Endothelial cell of hepatic sinusoid (primary cell): ENCODE results near the gene MAP3K8.

Experiments used
- in situ Hi-C: cut with HindIII; loops from 2 replicates; pipeline ENCODE4 v1.10.0; 2017; ENCODE audit warnings: low sequenced_read_pairs

MAP3K8 gene

DNA sequence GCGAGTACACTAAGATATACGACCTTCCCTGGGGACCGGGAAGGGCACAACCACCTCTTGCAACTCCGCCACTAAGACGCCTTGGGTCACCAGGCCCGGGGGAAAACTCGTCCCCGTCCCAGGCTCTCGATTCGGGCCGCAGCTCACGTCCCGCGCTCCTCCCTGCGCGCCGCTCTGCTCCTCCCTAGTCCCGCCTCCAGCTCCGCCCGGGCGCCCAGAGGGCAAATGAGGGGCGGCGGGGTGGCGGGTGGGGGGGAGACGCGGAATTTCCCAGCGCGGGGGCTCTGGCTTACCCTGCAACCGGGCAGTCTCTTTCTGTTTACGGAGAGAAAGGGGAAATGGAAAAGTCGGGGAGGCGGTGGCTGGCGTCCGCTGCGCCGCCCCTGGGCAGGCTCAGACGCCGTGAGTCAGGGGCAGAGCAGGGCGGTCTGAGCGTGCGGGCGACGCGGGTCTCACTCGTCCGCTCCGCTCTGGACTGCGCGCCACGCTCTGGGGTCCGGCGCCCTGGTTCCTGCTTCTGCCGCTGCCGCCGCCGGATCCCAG lies at the start of gene MAP3K8:
Gene MAP3K8, plus strand, starts transcription at position 455 of the 543 bp plus-strand sequence. CDS start 4,755 bp downstream, outside the sequence.
- in situ Hi-C loops: no loop called here

DNA sequence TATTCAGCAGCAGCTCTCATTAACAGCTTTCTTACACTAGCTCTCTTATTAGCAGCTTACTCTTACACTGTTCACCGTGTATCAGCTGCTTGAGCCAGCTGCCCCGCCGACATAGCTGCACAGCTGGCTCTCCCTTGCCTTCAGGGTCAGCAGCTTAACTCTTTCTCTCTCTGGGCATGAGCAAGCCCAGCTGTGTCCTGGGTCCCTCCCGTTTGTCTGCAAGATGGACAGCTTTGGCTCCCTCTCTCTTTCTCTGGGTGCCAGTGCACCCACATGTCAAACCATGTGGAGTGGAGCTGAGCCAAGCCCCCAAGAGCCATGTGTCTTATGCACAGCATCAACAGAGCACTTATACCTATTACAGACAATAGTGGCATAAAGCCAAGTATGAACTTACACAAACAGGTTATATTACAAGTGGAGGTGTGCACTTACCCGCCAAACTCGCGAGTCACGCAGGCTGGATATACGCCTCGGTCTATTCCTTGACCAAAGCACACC lies 49.2 kb upstream of the MAP3K8 start:
- in situ Hi-C loops: loop anchor here (5.0 kb wide), 1 partner anchor 198 kb away; no protein-coding TSS in a partner anchor

DNA sequence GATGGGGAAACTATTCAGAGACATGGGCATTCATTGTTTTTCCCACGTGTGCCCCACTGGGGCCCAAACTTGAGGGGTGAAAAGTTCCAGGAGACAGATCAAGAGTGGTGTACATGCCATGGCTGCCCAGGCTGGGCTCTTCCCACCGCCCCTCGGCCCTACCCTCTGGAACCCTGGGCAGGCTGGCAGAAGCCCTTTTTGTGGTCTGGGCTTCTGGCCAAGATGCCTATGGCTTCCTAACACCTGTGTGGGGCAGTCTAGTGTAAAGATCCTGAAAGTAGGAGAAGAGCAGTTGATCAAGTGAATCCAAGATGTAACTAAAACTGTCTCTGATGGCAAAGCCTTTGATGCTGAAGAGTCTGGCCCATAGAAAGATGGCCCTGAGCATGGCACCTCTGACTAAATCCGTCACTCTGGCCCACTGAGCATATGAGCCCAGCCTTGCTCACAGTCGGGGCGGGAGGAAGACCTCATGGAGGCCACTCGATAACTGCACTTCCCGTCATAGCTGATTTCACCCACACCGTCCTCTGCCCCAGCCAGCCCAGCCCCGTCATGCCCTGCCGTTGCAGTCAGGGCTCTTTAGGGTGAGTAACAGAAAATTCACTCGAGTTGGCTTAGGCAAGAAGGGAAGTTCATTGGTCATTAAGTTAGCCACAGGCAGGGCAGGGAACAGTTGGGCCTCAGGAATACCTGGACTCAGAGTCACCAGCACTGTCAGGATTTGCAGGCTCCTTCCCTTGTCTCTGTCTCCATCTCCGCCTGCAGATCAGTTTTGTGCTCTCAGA lies 47.0 kb upstream of the MAP3K8 start:
- in situ Hi-C loops: loop anchor here (5.0 kb wide), 1 partner anchor 195 kb away; no protein-coding TSS in a partner anchor

DNA sequence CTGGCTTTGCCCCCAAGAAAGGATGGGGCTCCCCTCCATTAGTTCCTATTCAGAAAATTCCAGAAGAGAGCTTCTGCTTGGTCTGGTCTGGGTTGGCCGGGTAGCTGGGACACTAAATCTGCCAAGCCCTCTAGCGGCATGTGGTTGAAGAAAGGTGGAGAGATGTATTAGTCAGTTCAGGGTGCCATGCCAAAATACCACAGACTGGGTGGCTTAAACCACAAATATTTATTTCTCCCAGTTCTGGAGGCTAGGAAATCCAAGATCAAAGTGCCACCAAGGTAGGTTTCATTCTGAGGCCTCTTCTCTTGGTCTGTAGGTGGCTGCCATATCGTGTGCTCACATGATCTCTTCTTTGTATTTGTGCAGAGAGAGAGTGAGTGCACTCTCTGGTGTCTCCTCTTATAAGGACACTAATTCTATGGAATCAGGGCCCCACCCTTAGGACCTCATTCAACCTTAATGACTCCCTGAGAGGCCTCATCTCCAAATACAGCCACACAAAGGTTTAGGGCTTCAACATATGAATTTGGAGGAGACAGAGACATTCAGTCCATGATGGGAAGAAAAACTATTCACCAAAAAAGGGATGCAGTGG lies 46.2 kb upstream of the MAP3K8 start:
- in situ Hi-C loops: loop anchor here (5.0 kb wide), 1 partner anchor 195 kb away; no protein-coding TSS in a partner anchor

DNA sequence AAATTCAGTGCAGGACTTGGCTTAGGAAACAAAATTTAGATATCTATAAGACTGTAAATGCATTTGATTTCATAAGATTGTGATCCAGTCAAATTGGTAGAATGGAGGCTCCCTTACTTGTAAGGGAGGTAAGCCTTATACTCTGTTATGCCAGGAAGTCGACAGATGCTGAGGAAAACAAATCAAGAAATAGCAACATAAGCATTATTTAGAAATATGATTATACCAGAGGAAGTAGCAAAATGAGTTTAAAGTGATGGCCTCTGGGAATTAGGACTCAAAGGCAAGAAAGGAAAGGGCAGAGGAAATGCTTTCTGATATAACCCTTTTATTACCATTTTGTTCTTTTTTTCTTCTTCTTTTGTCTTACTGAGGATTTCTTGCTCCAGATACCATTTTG lies 44.4 kb upstream of the MAP3K8 start:
- in situ Hi-C loops: loop anchor here (5.0 kb wide), 1 partner anchor 193 kb away; no protein-coding TSS in a partner anchor

DNA sequence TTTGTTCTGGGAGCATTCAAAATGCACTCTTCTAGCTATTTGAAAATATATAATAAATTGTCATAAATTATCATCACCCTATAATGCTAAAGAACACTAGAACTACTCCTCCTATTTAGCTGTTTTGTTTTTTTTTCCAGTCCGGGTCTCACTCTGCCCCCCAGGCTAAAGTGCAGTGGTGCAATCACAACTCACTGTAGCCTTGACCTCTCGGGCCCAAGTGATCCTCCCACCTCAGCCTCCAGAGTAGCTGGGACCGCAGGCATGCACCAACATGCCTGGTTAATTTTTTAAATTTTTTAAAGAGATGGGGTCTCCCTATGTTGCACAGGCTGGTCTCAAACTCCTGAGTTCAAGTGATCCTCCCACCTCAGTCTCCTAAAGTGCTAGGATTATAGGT lies 43.8 kb upstream of the MAP3K8 start:
- in situ Hi-C loops: no loop called here

DNA sequence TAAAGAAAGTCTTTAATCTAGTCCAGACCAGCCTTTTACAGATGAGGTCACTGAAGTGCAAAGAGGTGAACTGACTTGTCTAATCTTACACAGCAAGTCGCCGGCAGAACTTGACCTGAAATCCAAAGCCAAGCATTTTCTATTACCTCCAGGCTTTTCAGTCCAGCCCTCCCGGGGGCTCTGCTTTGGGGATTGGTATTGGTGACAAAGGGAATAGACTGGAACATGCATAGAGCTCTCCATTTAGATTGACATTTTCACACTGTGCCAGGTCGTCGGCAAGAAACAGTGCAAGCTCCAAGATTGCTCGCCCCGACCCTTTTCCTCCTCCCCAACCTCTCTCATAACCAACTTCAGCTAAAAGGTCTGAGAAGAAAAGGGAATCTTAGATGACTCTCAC lies 42.7 kb upstream of the MAP3K8 start:
- in situ Hi-C loops: no loop called here

DNA sequence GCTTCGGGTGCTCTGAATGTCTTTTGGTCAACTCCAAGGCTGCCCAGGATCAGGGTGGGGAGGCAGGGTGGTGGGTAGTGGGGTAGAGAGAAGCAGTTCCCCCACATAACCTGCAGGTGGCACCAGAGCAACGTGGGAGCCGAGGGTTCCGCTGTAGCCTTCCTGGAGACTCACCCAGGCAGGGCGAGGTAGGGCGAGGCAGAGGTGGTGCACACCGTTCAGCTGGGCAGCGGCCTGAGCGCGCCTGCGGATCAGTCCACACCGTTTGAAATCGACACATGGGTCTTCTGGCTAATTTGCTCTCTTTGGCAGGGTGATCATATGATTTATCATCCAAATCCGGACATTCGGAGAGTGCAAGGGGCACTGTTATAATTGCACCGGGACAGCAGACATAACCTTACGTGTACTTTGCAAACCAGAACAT lies 41.4 kb upstream of the MAP3K8 start:
- in situ Hi-C loops: no loop called here

DNA sequence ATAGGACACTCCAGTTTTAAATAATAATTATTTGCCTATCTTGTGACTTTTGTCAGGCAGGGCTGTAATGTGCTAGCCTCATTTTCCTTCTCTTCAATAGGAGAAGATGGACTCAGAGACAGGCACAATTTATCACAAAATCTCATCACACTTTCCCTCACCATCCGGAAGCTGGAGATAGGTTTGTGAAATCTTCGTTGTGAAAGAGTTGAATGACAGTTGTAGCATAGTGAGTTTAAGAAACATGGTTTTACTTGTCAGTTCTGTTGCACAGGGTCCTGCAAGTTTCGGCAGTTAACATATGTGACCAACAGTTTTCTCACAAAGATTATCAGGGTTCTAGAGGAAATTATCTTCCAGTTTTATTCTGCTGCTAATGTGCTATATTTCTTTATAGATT lies 37.7 kb upstream of the MAP3K8 start:
- in situ Hi-C loops: no loop called here

DNA sequence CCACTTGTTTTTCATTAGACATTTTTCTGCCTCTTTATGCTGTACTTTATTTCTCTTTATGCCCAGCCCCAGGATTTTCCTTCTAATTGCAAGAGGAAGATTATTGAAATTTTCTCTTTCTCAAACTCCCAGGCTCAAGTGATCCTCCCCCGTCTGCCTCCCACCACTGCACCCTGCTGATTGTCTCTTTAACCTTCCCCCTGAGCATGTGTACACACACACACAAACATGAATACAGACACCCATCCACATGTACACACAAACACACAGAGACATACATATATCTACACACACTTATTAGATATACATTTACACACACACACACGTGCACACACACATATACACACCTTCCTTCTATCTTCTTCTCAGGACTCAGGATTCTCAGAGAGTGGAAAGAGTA lies 37.3 kb upstream of the MAP3K8 start:
- in situ Hi-C loops: no loop called here

DNA sequence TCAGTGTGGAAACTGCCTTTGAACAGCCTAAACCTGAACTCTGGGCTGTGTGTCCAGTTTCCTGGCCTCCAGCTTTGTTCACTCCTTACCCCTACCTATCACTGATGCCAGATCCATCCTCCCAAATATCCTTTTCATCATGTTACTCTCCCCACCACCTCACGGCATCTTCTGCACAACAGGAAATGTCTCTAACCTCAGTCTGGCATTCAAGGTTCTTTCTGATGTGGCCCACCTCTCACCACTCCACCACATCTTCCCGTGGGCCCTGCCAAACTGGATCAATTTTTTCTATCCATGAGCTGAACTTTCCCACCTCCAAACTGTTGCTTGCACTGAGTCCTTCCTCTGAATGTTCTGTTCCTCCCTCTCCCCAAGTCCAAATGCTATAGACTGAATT lies 35.8 kb upstream of the MAP3K8 start:
- in situ Hi-C loops: no loop called here

DNA sequence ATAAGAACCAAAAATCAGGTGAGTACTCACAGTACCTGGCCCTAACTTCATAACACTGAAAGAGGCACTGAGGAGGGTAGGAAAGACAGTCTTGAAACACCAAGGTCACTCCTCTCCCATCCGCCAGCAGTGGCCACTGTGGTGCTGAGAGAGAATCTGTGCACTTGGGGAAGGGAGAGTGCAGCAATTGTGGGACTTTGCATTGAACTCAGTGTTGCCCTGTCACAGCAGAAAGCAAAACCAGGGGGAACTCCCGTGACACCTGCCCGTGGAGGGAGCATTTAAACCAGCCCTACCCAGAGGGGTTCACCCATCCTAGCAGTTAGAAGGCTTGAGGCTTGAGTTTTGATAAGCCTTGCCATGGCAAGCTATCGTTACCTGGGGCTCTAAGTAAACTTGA lies 35.2 kb upstream of the MAP3K8 start:
- in situ Hi-C loops: no loop called here

DNA sequence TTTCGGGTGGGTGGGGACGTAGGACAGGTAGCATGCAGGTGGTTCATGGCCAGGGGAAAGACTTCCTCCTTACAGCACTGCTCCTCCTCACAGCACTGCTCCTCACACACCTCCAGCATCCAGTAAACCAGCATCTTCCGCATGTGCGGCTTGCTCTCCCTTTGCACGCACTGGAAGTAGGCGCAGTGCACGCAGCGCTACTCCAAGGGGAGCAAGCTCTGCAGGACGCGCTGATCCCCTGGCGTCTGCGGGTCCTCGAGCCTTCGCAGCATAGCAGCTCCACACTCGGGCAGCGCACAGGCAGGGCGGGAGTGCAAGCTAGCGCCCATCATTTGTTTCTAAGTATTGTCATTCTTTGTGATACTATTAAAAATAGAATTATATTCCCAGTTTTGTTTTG lies 30.5 kb upstream of the MAP3K8 start:
- in situ Hi-C loops: no loop called here

DNA sequence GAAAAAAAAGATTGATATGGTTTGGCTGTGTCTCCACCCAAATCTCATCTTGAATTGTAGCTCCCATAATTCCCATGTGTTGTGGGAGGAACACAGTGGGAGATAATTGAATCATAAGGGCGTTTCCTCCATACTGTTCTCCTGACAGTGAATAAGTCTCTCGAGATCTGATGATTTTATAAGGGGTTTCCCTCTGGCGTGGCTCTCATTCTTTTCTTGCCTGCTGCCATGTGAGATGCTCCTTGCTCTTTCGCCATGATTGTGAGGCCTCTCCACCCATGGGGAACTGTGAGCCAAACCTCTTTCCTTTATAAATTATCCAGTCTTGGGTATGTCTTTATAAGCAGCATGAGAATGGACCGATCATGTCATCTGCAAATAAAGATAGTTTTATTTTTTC lies 29.4 kb upstream of the MAP3K8 start:
- in situ Hi-C loops: no loop called here

DNA sequence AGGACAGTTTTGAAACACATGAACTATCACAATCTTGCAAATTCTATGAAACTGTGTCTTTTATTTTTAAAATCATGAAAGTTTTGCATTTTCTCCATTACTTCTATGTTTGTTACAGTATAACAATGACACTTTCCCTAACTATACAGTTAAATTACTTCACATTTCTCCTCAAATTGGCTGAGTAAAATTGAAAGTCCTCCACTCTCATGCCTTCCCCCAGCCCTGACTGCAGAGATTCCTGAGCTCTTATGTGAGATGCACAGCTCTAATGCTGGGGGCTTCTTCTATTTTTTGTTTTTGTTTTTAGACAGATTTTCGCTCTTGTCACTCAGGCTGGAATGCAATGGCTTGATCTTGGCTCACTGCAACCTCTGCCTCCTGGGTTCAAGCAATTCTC lies 22.7 kb upstream of the MAP3K8 start:
- in situ Hi-C loops: no loop called here

DNA sequence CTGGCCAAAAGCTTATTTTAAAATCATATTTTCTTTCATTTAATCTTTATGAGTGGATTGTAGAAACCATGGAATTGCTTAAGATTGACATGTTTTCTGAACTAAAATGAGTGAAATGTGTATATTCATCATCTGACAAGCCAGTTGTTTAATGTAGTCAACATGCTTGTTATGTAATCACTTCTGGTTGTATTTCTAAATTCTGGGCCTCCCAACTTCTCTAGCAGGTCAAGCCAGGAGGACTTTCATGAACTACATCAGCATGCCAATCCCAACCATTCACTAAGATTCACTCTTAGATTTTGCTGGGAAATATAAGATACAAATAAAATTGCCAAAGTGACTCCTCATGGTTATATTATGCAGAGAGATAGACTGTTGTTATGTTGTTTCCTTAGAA lies 21.1 kb upstream of the MAP3K8 start:
- in situ Hi-C loops: no loop called here

DNA sequence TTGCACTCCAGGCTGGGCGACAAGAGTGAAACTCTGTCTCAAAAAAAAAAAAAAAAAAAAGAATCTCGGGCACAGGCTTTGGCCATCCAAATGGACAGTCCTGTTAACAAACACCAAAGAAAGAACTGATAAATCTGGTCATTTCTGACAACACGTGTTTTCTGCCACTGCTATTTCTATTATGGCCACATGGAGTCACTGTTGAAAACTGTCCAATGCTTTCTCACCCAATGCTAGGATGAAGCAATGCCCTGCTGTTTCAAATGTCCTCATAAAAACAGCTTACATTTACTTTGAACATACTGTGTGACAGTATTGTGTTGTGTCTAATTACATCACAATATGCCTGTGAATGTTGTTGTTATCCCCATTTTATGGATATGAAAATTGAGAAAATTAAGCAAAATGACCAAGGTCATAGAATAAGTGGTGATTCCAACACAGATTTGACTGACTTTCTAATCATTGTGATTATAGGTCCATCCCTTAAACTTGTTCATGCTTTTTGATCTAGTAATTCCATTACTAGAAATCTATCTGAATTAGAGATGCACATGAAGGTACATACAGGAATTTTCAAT lies 19.9 kb upstream of the MAP3K8 start:
- in situ Hi-C loops: no loop called here

DNA sequence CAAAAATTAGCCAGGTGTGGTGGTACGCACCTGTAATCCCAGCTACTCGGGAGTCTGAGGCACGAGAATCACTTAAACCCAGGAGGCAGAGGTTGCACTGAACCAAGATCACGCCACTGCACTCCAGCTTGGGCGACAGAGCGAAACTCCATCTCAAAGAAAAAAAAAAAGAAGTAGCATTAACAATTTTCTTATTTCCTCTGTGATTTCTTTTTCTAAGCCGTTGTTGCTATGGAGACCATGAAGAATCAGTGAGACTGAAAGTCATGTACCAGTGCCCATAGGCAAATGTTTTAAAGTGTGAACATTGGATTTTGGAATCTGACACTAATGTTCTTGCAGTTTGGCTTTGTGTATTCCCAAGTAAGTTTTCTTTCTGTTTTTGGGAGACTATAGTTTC lies 18.4 kb upstream of the MAP3K8 start:
- in situ Hi-C loops: no loop called here

DNA sequence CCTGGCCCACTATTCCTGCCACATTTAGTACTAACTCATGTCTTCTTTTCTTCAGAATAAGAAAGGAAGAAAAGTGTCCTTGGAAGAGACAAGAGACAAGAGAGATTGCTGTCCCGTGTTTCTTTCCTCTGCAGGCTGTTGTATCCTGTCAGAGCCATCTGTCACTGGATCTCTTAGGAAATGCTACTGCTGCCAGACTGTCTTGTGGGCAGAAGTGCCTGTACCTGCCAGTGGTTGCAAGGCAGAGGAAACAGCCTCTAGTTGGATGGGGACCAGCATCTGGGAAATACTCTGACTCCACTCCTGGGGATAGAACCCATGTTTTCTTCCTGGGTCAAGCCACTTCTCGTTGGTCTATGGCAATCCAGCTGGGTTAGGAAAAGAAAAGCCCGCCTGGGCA lies 16.7 kb upstream of the MAP3K8 start:
- in situ Hi-C loops: no loop called here

DNA sequence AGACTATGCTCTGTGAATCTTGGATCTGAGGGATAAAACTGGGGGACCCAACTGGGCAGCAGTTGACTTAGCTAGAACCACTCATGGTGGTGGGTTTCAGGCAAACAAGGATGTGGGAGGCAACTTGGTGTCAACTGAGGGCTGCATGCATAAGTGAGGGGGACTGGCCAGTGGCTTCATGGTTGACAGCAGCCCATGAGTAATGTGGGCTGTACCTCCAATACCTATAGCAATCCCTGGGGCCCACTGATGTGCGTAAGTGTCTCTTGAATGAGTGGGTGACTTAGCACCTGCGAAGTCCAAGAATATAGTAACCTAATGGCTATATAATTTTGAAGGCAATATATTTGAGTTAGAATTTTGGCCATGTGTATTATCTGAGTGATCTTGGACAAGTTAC lies 13.7 kb upstream of the MAP3K8 start:
- in situ Hi-C loops: loop anchor here (10.0 kb wide), 1 partner anchor 55 kb away; no protein-coding TSS in a partner anchor

DNA sequence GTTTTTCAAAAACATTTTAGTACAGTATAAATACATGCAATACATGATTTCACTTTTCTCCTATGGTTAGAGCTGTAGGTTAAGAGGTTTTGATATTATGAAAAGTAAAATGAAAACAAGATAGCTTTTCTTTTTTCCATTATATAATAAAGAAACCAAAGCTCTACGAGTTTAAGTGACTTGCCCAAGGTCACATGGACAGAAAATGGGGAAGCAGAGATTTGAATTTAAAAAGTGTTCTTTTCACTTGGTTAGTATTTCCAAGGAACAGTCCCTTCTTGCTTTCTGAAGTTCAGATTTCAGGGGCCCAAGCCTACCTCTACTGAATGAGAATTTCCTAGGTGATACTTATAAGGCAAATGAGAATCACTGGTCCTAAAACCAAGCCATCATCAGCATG lies 13.2 kb upstream of the MAP3K8 start:
- in situ Hi-C loops: loop anchor here (10.0 kb wide), 1 partner anchor 56 kb away; no protein-coding TSS in a partner anchor
